Astrocyte (in vitro differentiated cells and primary cell): ENCODE results near the gene ATRIP. TPM values are rescaled to one million over a fixed set of nuclear protein-coding genes. Genes with fewer than 3 reads are reported as not detected.
"Not testable (repeated sequence)": the region's sequence is repeated elsewhere in the genome, so short reads cannot be mapped to it uniquely, and the experiment has no call there.

Experiments used
- DNase-seq: peaks from one replicate; pipeline ENCODE4 v3.0.0-alpha.2; 2010; ENCODE audit warnings: low read depth
- FAIRE-seq: peaks from 2 replicates; lab custom pipeline; 2011; peaks lifted over from hg19 to GRCh38; lab: Jason Lieb, UNC
- H2AFZ ChIP-seq: 2 replicates; pipeline ENCODE4 v1.6.0; 2012; ENCODE audit warnings: low read depth, low read length, inconsistent platforms
- H3K27ac ChIP-seq: 2 replicates; pipeline ENCODE4 v1.5.1; 2011; ENCODE audit warnings: low read depth, low read length, inconsistent platforms
- H3K27me3 ChIP-seq: 2 replicates; pipeline ENCODE4 v1.6.0; 2011; ENCODE audit warnings: low read length, inconsistent platforms; ENCODE audit not compliant: insufficient read depth
- H3K36me3 ChIP-seq: 2 replicates; pipeline ENCODE4 v1.5.1; 2011; ENCODE audit warnings: low read length, inconsistent platforms; ENCODE audit not compliant: insufficient read depth
- H3K4me1 ChIP-seq: 2 replicates; pipeline ENCODE4 v1.5.1; 2011; ENCODE audit warnings: low read length, inconsistent platforms; ENCODE audit not compliant: insufficient read depth
- H3K4me2 ChIP-seq: 2 replicates; pipeline ENCODE4 v1.6.0; 2012; ENCODE audit warnings: low read length, inconsistent platforms
- H3K4me3 ChIP-seq: 2 replicates; pipeline ENCODE4 v1.5.1; 2011; ENCODE audit warnings: low read depth, mild to moderate bottlenecking, low read length, inconsistent platforms; ENCODE audit not compliant: insufficient read depth
- H3K79me2 ChIP-seq: 2 replicates; pipeline ENCODE4 v1.6.0; 2012; ENCODE audit warnings: mild to moderate bottlenecking, low read length, inconsistent platforms; ENCODE audit not compliant: insufficient read depth
- H3K9ac ChIP-seq: 2 replicates; pipeline ENCODE4 v1.6.0; 2012; ENCODE audit warnings: mild to moderate bottlenecking, low read length, inconsistent platforms
- H3K9me3 ChIP-seq: 2 replicates; pipeline ENCODE4 v1.5.1; 2012; ENCODE audit warnings: low read depth, mild to moderate bottlenecking, low read length, inconsistent platforms; ENCODE audit not compliant: insufficient read depth
- H4K20me1 ChIP-seq: 2 replicates; pipeline ENCODE4 v1.6.0; 2012; ENCODE audit warnings: low read length, inconsistent platforms; ENCODE audit not compliant: insufficient read depth
- H3K27ac Mint-ChIP-seq: one replicate; pipeline ENCODE4 v1.8.0; 2021; ENCODE audit warnings: mild to moderate bottlenecking, mixed read lengths; ENCODE audit not compliant: unreplicated experiment
- H3K27me3 Mint-ChIP-seq: one replicate; pipeline ENCODE4 v1.8.0; 2021; ENCODE audit warnings: low read depth, mixed read lengths; ENCODE audit not compliant: unreplicated experiment
- H3K36me3 Mint-ChIP-seq: one replicate; pipeline ENCODE4 v1.8.0; 2021; ENCODE audit warnings: low read depth, mixed read lengths; ENCODE audit not compliant: unreplicated experiment
- H3K4me1 Mint-ChIP-seq: one replicate; pipeline ENCODE4 v1.8.0; 2021; ENCODE audit warnings: low read depth, mixed read lengths; ENCODE audit not compliant: unreplicated experiment
- H3K4me3 Mint-ChIP-seq: one replicate; pipeline ENCODE4 v1.8.0; 2021; ENCODE audit warnings: mild to moderate bottlenecking, moderate library complexity, mixed read lengths; ENCODE audit not compliant: unreplicated experiment
- H3K9me3 Mint-ChIP-seq: one replicate; pipeline ENCODE4 v1.8.0; 2021; ENCODE audit warnings: mild to moderate bottlenecking, mixed read lengths; ENCODE audit not compliant: unreplicated experiment
- EZH2 ChIP-seq: IDR thresholded peaks from 2 replicates; pipeline ENCODE4 v1.6.1; 2012; ENCODE audit warnings: mild to moderate bottlenecking, low read length, inconsistent platforms; ENCODE audit not compliant: insufficient read depth
- total RNA-seq: library from RNA; stranded (reverse); gene quantifications from 2 replicates; pipeline ENCODE4 v1.2.1, GENCODE V29; 2021
- TF ChIP-seq, protein P1 (sequence below): IDR thresholded peaks from 2 replicates; pipeline ENCODE4 v1.5.1; 2011; ENCODE audit warnings: low read depth, mild to moderate bottlenecking, inconsistent platforms, low read length, moderate library complexity; ENCODE audit not compliant: insufficient read depth

Gene ATRIP
- total RNA-seq, 1 donor from 2014 or later, result 6.2 TPM

DNA sequence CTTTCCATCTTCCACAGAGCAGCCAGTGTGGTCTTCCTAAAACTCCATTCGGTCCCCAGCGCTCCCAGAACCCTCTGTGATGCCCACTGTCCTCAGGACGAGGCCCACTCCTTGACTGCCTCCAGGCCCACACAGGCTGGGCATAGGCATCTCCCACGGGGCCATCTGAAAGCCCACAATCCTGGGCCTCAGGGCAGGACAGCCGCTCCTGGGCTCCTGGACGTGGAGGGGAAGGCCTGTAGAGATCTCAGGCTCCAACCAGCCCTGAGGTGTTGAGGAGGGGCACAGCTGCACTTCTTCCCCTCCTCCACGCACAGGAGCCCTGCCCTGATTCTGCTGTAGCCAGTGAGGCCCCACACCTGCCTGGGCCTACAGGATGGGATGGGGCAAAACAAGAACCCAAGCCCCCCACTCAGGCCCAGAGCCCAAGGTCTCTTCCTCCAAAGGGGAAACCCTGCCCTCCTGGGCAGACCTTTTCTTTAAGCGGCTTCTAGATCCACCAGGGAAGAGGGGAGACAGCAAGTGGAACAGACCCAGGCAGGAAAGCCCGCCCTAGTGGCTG lies 31.5 kb downstream of the ATRIP start:
- H3K9me3 Mint-ChIP-seq, result no peaks in the 10 kb centered on the region
- H3K4me3 Mint-ChIP-seq, result no peak overlapping the region
- FAIRE-seq (no peak), DNase-seq (no peak)
- no peak overlapping the region for H2AFZ ChIP-seq
- no peak overlapping the region for H3K4me2 ChIP-seq
- H3K79me2 ChIP-seq, result no peaks in the 10 kb centered on the region
- H3K27me3 ChIP-seq, result no peaks in the 10 kb centered on the region
- TF ChIP-seq EZH2, result no peak
- TF ChIP-seq, protein P1, sequence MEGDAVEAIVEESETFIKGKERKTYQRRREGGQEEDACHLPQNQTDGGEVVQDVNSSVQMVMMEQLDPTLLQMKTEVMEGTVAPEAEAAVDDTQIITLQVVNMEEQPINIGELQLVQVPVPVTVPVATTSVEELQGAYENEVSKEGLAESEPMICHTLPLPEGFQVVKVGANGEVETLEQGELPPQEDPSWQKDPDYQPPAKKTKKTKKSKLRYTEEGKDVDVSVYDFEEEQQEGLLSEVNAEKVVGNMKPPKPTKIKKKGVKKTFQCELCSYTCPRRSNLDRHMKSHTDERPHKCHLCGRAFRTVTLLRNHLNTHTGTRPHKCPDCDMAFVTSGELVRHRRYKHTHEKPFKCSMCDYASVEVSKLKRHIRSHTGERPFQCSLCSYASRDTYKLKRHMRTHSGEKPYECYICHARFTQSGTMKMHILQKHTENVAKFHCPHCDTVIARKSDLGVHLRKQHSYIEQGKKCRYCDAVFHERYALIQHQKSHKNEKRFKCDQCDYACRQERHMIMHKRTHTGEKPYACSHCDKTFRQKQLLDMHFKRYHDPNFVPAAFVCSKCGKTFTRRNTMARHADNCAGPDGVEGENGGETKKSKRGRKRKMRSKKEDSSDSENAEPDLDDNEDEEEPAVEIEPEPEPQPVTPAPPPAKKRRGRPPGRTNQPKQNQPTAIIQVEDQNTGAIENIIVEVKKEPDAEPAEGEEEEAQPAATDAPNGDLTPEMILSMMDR, result no peak
- H3K27me3 Mint-ChIP-seq, result no peaks in the 10 kb centered on the region
- no peak overlapping the region for H3K27ac ChIP-seq
- H4K20me1 ChIP-seq, result no peaks in the 10 kb centered on the region
- H3K27ac Mint-ChIP-seq, result no peak overlapping the region
- peaks cover 9% of the 10 kb centered on the region for H3K4me1 Mint-ChIP-seq
- peaks cover 16% of the 10 kb centered on the region for H3K36me3 Mint-ChIP-seq
- H3K36me3 ChIP-seq, result no peaks in the 10 kb centered on the region
- H3K4me3 ChIP-seq, result no peak overlapping the region
- H3K9ac ChIP-seq, result no peak overlapping the region
- peaks cover 5% of the 10 kb centered on the region for H3K4me1 ChIP-seq
- H3K9me3 ChIP-seq, result no peaks in the 10 kb centered on the region

GRCh38 chr3:48478626-48479555 lies 32.4 kb downstream of the ATRIP start:
- Mint-ChIP-seq H3K4me3 (no peak overlapping the region), H3K4me1 (peaks cover 4% of the 10 kb centered on the region), H3K36me3 (peaks cover 16% of the 10 kb centered on the region), H3K9me3 (no peaks in the 10 kb centered on the region), H3K27me3 (no peaks in the 10 kb centered on the region), H3K27ac (no peak overlapping the region)
- Histone ChIP-seq H3K79me2 (no peaks in the 10 kb centered on the region), H3K36me3 (no peaks in the 10 kb centered on the region), H3K4me2 (no peak overlapping the region), H3K27ac (no peak overlapping the region), H3K9me3 (no peaks in the 10 kb centered on the region), H3K27me3 (no peaks in the 10 kb centered on the region), H3K4me1 (no peaks in the 10 kb centered on the region), H3K4me3 (no peak overlapping the region), H3K9ac (no peak overlapping the region), H2AFZ (no peak overlapping the region), H4K20me1 (no peaks in the 10 kb centered on the region)
- TF ChIP-seq, protein P1, result no peak
- no peak for TF ChIP-seq EZH2
- DNase-seq, result no peak
- no peak for FAIRE-seq

- not testable (repeated sequence) for H4K20me1 ChIP-seq, H3K9ac ChIP-seq, H3K9me3 ChIP-seq, H3K27me3 Mint-ChIP-seq, H3K9me3 Mint-ChIP-seq, FAIRE-seq, H3K4me1 ChIP-seq, H3K36me3 ChIP-seq, H3K4me3 ChIP-seq, H3K4me2 ChIP-seq, H3K79me2 ChIP-seq, H3K36me3 Mint-ChIP-seq, H2AFZ ChIP-seq, H3K4me3 Mint-ChIP-seq, H3K27me3 ChIP-seq, H3K4me1 Mint-ChIP-seq, H3K27ac ChIP-seq, DNase-seq, H3K27ac Mint-ChIP-seq
Observed at GRCh38 chr3:48480891-48481290, 34.4 kb downstream of the ATRIP start.

- H3K9me3 ChIP-seq, FAIRE-seq, H3K9ac ChIP-seq, H3K27ac Mint-ChIP-seq, H3K36me3 Mint-ChIP-seq, DNase-seq, H4K20me1 ChIP-seq, H3K79me2 ChIP-seq, H3K36me3 ChIP-seq, H3K4me1 Mint-ChIP-seq, H3K27me3 ChIP-seq, H3K27me3 Mint-ChIP-seq, H3K4me1 ChIP-seq, H3K9me3 Mint-ChIP-seq, H3K4me2 ChIP-seq, H2AFZ ChIP-seq, H3K27ac ChIP-seq, H3K4me3 ChIP-seq, H3K4me3 Mint-ChIP-seq: not testable (repeated sequence)
Observed at GRCh38 chr3:48482822-48483221, 36.3 kb downstream of the ATRIP start.
